ENCODE measurements around the gene KRTAP6-2. TPM values are rescaled to one million over a fixed set of nuclear protein-coding genes. Genes with fewer than 3 reads are reported as not detected.

Gene KRTAP6-2, protein sequence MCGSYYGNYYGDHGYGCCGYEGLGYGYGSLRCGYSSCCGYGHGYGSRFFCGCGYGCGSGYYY
- not detected in 2 replicates for total RNA-seq (2014; rRNA removed; shearing (Covaris generic); ENCODE audit: low replicate concordance)

DNA sequence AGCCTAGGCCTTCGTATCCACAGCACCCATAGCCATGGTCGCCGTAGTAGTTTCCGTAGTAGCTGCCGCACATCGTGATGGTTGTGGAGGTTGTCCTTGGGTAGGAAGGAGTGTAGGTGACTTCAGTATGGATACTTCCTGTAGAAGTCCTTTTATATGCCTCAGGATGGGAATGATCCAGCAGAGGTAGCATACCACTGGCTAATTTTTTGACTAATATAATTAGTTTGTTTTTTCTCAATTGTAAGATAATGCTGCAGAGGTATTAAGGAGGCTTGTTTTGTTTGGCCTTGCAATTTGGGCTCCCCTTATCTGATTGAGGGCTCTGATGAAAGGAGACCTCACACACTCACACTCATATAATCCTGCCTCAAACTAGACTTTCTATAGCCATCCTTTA lies at the start of gene KRTAP6-2:
KRTAP6-2 (minus strand) TSS at position 101 of the 400 bp plus-strand sequence; CDS start at position 73, 28 bp downstream.
- Histone ChIP-seq H3K27me3 (no peaks in the 10 kb centered on the region), H3K9me3 (no peaks in the 10 kb centered on the region), H3K36me3 (no peaks in the 10 kb centered on the region), H3K4me3 (no peak within 1 kb of the TSS)
- DNase-seq: no peak

DNA sequence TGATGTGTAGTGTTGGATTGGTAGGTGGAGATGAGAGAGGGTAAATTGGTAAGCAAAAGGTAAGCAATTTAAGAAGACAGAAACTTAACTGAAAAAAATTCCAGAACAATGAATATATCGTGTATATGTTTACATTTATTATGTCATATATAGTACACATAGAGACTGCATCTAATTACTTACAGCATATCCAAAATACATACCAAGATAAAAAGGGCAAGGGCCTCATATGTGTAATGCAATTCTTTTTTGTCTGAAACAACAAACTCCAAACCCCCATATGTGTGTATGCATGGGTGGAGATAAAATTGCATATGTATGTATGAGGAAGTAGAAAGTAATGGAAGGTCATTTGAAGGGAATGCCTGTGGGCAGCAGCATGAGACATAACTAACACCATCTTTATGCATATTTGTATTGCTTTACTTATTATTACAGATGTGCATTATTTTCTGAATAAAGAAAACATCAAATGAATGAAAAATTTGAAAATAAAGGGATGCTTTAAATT lies 48.3 kb upstream of the KRTAP6-2 start:
- Histone ChIP-seq H3K36me3 (no peaks in the 10 kb centered on the region), H3K27me3 (no peaks in the 10 kb centered on the region), H3K4me3 (no peak overlapping the region), H3K9me3 (no peaks in the 10 kb centered on the region)
- no peak for DNase-seq

DNA sequence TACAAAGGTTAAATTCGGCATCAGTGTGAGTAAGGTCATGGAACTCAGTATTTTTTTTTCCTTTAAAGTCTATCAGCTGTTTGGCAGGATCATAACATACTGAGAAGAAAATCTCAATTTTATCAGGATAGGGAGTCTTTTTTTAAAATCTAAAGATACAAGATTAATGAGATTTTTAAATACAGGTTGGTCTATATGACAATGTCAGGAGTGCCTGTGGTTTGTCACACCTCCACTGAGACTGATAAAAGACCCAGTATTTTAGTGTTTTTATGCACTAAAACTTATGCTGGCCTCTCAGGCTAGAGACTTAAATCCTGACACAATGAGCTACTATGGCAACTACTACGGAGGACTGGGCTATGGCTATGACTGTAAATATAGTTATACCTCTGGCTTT lies 43.9 kb upstream of the KRTAP6-2 start, which contains the start of gene KRTAP20-3:
KRTAP20-3 (plus strand) TSS at position 301 of the 400 bp plus-strand sequence.
- H3K9me3 ChIP-seq: no peaks in the 10 kb centered on the region
- no peak for DNase-seq
- H3K27me3 ChIP-seq: no peaks in the 10 kb centered on the region
- H3K4me3 ChIP-seq: no peak within 1 kb of the TSS
- no peaks in the 10 kb centered on the region for H3K36me3 ChIP-seq

DNA sequence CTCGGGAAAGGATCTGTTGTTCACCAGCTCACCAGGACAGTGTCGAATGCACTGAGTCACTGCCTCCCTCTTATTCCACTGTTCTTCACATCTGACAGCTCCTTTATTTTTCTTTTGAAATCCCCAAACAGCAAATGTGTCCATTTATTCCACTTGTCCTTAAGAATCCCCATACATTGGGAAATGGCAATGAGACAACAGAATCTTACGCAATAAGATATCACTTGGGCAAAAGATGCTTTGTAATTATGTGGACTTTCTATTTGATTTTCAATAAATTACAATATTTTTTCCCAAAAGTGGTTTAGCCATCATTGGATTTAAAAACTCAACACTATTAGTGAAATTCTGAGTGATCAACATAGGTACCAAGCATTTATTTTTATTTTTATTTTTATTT lies 40.0 kb upstream of the KRTAP6-2 start:
- H3K27me3 ChIP-seq: no peaks in the 10 kb centered on the region
- no peak for DNase-seq
- no peaks in the 10 kb centered on the region for H3K9me3 ChIP-seq
- H3K36me3 ChIP-seq: no peaks in the 10 kb centered on the region
- no peak overlapping the region for H3K4me3 ChIP-seq

DNA sequence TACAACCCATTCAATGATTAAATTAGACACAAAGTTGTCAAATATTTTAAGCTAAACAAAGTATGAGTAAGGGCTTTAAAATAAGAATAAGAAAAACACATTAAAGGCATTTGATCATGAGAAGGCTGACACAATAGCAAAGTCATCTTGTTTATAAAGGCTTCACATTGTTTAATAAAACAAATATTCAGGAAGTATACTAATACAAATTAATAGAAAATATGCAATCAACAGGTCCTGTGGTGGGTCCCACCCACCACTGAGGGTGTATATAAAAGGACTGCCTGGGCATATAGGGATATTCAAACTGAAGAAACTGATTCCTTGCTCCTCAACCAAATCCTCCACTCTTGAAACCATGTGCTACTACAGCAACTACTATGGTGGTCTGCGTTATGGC lies 36.2 kb upstream of the KRTAP6-2 start, which contains the start of gene KRTAP20-2:
KRTAP20-2 (plus strand) TSS at position 301 of the 400 bp plus-strand sequence; CDS start at position 359, 58 bp downstream.
- no peak within 1 kb of the TSS for H3K4me3 ChIP-seq
- H3K36me3 ChIP-seq: no peaks in the 10 kb centered on the region
- no peaks in the 10 kb centered on the region for H3K27me3 ChIP-seq
- H3K9me3 ChIP-seq: no peaks in the 10 kb centered on the region
- no peak for DNase-seq

DNA sequence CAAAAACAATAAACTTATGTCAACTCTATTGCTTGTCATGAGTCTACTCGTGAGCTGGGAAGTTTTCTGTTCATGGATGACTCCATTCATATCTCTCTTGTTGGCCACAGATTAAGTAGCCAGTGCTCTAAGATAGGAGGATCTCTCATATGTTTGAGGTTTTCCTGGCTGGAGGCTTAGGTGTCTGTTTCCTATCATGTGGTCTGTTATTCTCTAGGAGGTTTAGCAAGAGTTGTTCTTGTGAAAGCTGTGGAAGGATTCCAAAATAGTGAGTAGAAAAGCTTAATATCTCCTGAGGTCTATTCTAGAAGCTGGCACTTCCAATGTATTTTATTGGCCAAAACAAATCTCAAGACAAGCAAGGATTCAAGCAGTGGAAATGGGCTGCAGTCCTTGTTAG lies 30.5 kb upstream of the KRTAP6-2 start:
- no peak for DNase-seq
- no peaks in the 10 kb centered on the region for H3K9me3 ChIP-seq
- no peaks in the 10 kb centered on the region for H3K27me3 ChIP-seq
- no peaks in the 10 kb centered on the region for H3K36me3 ChIP-seq
- H3K4me3 ChIP-seq: no peak overlapping the region

DNA sequence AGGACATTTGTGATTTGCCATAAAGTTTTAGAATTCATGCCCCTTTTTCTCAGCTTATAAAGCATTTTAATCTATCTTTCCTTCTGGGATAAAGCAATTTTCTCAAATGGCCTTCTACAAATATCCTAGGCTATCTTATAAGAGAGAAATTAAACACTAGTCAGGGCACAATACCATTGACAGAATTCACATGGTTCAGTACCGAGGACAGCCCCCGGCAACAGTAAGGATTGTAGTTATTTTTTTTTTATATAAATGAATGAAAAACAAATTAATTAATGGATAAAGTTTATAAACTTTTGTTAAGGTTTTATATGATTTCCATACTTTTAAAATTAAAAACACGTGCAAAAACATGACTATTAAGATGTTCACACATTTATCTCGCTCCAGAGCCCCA lies 29.4 kb upstream of the KRTAP6-2 start:
- Histone ChIP-seq H3K36me3 (no peaks in the 10 kb centered on the region), H3K4me3 (no peak overlapping the region), H3K9me3 (no peaks in the 10 kb centered on the region), H3K27me3 (no peaks in the 10 kb centered on the region)
- no peak for DNase-seq

DNA sequence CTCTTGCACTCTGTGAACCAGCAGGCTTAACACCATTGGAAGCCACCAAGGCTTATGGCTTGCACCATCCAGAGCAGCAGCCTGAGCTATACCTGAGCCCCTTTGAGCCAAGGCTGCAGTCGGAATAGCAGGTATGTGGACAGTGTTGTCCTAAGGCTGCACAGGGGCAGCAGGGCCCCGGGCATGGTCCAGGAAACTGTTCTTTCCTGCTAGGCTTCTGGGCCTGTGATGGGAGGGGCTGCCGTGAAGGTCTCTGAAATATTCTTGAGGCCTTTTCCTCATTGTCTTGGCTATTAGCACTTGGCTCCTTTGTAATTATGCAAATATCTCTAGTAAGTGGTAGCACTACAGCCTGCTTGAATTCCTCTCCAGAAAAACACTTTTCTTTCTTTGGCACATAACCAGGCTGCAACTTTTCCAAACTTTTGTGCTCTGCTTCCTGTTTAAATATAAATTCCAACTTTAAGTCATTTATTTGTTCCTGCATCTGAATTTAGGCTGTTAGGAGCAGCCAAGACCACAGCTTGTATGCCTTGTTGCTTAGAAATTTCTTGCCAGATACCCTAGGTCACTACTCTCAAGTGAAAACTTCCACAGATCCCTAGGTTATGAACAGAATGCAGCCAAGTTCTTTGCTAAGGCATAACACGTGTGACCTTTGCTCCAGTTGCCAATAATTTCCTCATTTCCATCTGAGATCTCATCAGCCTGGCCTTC lies 26.9 kb upstream of the KRTAP6-2 start:
- H3K4me3 ChIP-seq: no peak overlapping the region
- no peaks in the 10 kb centered on the region for H3K27me3 ChIP-seq
- H3K9me3 ChIP-seq: no peaks in the 10 kb centered on the region
- H3K36me3 ChIP-seq: no peaks in the 10 kb centered on the region
- DNase-seq: no peak

DNA sequence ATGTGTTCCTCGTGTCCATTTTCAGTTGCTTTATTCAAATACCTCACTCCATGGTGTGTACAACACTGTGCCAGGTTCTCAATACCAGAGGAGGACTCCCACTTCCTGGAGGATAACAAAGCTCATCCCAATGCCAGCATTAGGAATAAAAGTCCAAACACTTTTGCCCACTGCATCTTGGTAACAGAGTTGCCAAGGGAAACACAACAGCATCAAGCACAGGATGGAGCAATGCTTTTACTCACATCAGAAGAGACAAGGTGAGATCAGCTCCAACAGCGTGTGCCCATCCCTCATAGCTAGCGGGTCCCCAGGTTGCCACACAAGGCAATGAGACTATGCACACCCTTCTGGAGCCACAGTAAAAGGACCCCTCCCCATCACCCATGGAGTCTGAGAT lies 24.7 kb upstream of the KRTAP6-2 start:
- no peak overlapping the region for H3K4me3 ChIP-seq
- H3K9me3 ChIP-seq: no peaks in the 10 kb centered on the region
- no peaks in the 10 kb centered on the region for H3K27me3 ChIP-seq
- DNase-seq: no peak
- H3K36me3 ChIP-seq: no peaks in the 10 kb centered on the region

DNA sequence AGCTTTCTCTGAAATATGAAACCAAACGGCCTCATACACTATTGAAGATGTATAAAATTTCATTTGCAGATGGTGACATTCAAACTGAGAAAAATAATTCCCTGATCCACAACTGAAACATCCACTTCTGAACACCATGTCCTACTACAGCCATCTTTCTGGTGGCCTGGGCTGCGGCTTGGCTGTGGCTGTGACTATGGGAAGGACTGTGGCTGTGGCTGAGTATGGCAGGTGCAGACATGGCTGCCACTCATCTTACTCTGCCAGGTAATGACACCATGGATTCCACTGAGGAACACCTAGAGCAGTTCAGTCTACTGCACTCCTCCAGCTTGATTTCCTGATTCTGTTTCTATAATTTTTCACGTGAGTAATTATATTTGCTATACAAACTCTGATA lies 21.8 kb upstream of the KRTAP6-2 start, which contains the start of gene KRTAP20-4:
KRTAP20-4 (plus strand) TSS at position 106 of the 400 bp plus-strand sequence.
- no peak within 1 kb of the TSS for H3K4me3 ChIP-seq
- no peaks in the 10 kb centered on the region for H3K27me3 ChIP-seq
- no peaks in the 10 kb centered on the region for H3K36me3 ChIP-seq
- H3K9me3 ChIP-seq: no peaks in the 10 kb centered on the region
- no peak for DNase-seq

DNA sequence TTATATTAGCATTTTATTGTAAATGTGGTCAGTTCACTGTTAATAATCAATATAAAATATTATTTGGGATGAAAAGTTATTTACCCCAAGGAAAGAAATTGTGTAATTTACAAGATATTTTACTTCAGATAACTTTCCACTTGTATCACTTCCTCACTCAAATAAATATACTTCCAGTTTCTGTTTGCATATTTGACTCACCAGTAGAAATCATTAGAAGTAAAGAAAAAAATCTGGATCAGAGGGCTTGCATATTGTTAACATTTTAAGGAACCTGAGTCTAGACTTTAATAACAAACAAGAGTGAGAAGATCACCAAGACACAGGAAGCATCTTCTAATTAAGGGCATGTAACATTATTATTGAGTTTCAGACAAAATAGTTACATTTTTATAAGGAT lies 21.4 kb upstream of the KRTAP6-2 start:
- H3K36me3 ChIP-seq: no peaks in the 10 kb centered on the region
- no peak overlapping the region for H3K4me3 ChIP-seq
- no peaks in the 10 kb centered on the region for H3K9me3 ChIP-seq
- DNase-seq: no peak
- H3K27me3 ChIP-seq: no peaks in the 10 kb centered on the region

DNA sequence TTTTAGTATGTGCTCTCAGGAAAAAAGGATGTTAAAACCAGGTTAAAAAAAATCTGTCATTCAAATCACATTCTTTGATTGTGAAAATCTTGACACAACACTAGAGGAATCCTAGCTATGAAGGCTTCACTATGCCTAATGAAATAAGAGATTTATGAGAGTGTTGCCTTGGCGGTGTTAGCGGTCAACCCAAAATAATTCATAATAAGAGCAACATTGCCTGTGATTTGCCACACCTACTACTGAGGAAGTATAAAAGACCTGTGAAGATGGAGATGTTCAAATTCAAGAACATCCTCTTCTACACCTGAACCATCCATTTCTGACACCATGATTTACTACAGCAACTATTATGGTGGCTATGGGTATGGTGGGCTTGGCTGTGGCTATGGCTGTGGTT lies 17.4 kb upstream of the KRTAP6-2 start, which contains the start of gene KRTAP20-1:
KRTAP20-1 (plus strand) TSS at position 301 of the 400 bp plus-strand sequence; CDS start at position 331, 30 bp downstream.
- no peaks in the 10 kb centered on the region for H3K9me3 ChIP-seq
- H3K4me3 ChIP-seq: no peak within 1 kb of the TSS
- H3K36me3 ChIP-seq: no peaks in the 10 kb centered on the region
- no peak for DNase-seq
- no peaks in the 10 kb centered on the region for H3K27me3 ChIP-seq

DNA sequence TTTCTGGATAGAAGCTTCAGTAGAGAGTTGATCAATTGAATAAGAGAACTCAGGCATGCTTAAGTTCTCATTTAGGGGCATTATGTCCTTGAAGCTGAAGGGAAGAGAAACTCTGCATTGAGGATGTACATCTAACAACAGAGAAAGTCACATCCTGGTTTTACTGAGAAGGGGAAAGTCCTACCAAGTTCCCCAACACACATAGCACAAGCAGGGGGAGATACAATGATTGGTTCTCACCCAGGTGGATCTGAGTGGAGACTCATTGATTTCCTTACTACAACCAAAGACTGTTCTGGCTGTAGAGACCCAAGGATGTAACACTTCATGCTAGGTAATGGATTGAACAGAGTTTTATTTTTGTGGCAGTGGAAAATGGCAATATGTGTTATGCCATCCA lies 16.5 kb upstream of the KRTAP6-2 start:
- Histone ChIP-seq H3K36me3 (no peaks in the 10 kb centered on the region), H3K9me3 (no peaks in the 10 kb centered on the region), H3K4me3 (no peak overlapping the region), H3K27me3 (no peaks in the 10 kb centered on the region)
- DNase-seq: no peak

DNA sequence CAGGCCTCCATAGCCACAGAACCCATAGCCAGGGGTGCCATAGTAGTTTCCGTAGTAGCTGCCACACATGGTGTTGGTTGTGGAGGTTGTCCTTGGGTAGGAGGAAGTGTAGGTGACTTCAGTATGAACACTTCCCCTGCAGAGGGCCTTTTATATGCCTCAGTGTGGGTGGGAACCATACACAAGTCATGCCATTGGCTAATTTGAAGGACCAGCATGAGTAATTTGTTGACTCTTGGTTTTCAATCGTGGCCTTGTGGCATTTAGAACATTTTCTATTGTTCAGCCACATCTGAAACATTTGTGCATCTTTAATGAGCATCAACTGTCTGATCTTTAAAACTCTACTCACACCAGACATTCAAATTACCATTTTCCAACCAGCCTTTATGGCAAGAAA lies 15.1 kb upstream of the KRTAP6-2 start, which contains the start of gene KRTAP6-1:
KRTAP6-1 (minus strand) TSS at position 95 of the 400 bp plus-strand sequence; CDS start at position 69, 26 bp downstream.
- Histone ChIP-seq H3K36me3 (no peaks in the 10 kb centered on the region), H3K4me3 (no peak within 1 kb of the TSS), H3K27me3 (no peaks in the 10 kb centered on the region), H3K9me3 (no peaks in the 10 kb centered on the region)
- no peak for DNase-seq

DNA sequence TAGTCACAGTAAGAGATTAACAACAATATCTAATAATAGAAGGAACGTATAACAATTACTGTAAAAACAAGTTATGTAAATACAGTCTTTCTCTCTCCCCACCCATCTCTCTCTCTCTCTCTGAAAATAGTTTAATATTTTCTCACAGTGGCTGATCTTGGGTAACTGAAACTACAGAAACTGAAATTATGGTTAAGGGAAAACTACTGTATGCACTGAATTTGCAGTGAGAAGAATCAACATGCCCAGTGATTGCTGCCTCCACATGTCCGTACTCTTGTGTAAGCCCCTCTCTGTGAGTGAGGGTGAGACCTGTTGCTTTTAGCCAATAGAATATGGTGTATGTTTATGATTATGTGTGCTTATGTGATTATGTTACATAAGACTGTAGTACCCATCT lies 13.4 kb upstream of the KRTAP6-2 start:
- no peak overlapping the region for H3K4me3 ChIP-seq
- DNase-seq: no peak
- H3K9me3 ChIP-seq: no peaks in the 10 kb centered on the region
- no peaks in the 10 kb centered on the region for H3K36me3 ChIP-seq
- no peaks in the 10 kb centered on the region for H3K27me3 ChIP-seq

DNA sequence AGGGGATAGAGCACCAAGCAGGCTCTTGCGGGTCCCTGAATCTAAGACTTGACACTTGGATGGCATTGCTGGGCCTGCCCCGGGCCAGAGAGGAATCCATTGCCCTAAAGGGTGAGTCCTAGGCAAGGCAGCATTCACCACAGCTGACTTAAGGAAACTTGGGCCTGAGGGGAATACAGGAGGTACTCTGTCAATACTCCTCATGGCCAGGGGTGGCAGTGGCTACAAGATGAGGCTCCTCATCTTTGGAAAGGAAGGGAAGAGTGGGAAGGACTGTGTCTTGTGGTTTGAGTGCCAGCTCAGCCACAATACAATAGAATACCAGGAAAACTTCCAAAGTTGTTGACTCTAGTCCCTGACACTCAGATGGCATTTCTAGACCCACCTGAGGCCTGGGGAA lies 7.3 kb upstream of the KRTAP6-2 start:
- Histone ChIP-seq H3K9me3 (no peaks in the 10 kb centered on the region), H3K36me3 (no peaks in the 10 kb centered on the region), H3K27me3 (no peaks in the 10 kb centered on the region), H3K4me3 (no peak overlapping the region)
- DNase-seq: no peak

DNA sequence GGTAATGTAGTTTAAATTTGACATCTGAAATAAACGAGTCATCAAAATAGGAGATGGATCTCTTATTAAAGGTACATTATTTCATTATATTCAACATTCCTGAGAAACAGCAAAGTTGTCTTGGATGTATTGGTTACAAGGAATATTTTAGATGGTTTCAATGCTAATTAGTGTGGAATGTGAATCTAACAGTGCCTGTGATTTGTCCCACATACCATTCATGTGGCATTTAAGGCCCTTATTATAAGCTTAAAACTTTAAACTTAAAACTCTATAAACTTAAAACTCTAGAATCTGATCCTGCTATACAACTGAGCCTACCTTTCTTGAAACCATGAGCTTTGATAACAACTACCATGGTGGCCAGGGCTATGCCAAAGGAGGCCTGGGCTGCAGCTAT lies 2.1 kb upstream of the KRTAP6-2 start, which contains the start of gene KRTAP22-1:
KRTAP22-1 (plus strand) TSS at position 301 of the 400 bp plus-strand sequence.
- no peaks in the 10 kb centered on the region for H3K27me3 ChIP-seq
- DNase-seq: no peak
- no peak within 1 kb of the TSS for H3K4me3 ChIP-seq
- H3K36me3 ChIP-seq: no peaks in the 10 kb centered on the region
- no peaks in the 10 kb centered on the region for H3K9me3 ChIP-seq

Data from MG63 (cell line).